Ammon's horn (tissue), 1 donor: ENCODE measurements around the gene ERH.
"Not testable (repeated sequence)": the region's sequence is repeated elsewhere in the genome, so short reads cannot be mapped to it uniquely, and the experiment has no call there.

ENCODE experiments used
- DNase-seq: peaks from one replicate; pipeline ENCODE4 v3.0.0-alpha.2; 2016; ENCODE audit warnings: low spot score

Gene ERH

GRCh38 chr14:69395929-69396328 is 2.2 kb downstream of the ERH start:
- no peak for DNase-seq

DNA sequence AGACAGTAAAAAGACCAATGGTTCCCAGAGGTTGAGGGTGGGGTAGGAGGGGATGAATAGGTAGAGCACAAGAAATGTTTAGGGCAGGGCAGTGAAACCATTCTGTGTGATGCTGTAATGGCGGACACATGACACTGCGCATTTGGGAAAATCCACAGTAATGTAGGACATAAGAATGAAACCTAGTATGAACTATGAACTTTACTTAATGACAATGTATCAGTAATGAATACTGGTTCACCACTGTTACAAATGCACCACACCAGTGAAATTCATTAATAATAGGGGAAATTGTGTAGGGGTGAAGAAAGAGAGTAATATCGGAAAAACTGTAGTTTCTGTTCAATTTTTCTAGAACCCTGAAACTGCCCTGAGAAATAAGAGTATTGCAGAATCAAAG is 5.6 kb downstream of the ERH start:
- no peak for DNase-seq

DNA sequence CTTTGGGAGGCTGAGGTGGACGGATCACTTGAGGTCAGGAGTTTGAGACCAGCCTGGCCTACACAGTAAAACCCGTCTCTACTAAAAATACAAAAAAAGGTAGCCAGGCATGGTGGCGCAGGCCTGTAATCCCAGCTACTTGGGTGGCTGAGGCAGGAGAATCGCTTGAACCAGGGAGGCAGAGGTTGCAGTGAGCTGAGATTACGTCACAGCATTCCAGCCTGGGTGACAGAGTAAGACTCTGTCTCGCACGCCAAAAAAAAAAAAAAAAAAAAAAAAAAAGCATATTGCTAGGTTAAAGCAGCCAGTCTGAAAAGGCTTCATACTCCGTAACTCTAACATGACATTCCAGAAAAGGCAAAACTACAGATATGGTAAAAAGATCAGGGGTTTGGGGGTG is 6.7 kb downstream of the ERH start:
- DNase-seq = not testable (repeated sequence)

GRCh38 chr14:69387311-69387710 is 10.8 kb downstream of the ERH start:
- DNase-seq = no peak

DNA sequence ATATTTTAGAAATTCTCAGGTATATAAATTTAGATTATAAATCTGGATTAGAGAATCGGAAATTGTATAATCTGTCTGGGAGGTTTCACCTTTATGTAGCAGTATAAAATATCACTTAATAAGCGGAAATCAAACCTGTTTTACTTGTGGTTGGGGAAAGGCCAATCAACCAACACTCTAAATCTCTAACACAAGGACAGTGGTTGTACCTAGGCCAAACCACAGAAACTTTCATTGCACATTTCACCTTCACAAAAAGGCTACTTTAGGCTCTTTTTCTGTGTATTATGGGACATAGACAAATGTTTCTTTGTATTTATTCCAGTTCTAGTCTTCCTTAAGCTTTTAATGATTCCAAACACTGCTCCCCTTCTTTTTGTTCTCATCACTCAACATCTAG is 19.8 kb downstream of the ERH start:
- no peak for DNase-seq

GRCh38 chr14:69376439-69376838 is 21.7 kb downstream of the ERH start:
- no peak for DNase-seq

DNA sequence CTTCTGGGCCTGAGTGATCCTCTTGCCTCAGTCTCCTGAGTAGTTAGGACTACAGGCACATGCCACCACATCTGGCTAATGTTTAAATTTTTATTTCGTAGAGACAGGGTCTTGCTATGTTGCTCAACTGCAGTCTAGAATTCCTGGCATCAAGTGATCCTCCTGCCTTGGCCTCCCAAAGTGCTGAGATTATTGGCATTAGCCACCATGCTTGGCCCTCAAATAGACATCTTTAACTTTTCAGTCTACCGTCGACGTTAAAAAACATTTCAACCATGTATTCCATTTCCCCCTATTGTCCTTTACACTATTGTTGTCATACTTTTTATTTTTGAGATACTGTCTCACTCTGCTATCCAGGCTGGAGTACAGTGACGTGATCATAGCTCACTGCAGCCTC is 22.4 kb downstream of the ERH start:
- no peak for DNase-seq

DNA sequence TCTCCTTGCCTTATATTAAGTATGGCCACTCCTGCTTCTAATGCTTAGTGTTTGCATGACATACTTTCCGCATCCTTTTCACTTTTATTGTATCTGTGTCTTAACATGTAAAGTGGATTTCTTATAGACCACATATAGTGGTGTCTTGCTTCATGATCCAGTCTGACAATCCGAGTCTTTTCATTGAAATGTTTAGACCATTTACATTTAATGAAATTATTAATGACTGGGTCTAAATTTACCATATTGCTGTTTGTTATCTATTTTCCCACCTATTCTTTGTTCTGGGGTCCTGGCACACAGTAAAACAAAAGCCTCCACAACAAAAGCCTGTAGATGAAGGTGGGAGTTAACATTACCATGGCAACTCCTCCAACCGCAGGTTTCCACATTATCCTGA is 22.9 kb downstream of the ERH start:
- DNase-seq = no peak

DNA sequence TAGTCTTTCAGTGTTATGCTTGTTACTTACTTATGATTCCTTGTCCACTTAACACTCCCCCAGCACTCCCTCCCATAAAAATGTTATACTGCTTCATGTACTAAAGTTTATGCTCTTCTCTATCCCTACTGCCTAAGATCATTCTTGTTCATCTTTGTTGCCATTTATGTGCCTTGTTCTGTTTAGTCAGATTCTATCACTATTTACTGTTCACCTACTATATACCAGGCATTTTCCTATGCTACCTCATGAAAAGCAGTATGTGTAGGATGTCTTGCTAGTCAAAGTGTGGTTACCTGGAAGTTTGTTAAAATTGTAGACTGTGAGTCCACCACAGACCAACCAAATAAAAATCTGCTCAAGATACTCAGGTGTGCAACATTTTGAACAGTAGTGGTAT is 23.9 kb downstream of the ERH start:
- no peak for DNase-seq

DNA sequence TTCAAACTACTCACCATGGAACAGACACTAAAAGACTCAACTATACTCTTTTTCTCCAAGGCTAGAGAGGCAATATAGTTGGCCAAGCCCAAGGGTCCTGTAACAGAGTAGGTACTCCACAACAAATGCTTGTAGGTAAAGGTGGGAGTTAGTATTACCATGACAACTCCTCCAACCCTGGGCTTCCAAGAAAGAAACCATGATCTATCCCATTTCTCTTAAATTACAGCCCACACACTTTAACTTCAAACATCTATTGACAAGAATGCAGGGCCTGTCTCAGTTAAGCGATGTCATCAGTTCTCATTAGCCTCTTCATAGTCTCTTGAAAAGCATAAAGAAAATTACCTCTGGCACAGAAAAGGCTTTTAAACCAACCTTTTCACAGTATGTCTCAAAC is 25.0 kb downstream of the ERH start:
- DNase-seq = no peak

DNA sequence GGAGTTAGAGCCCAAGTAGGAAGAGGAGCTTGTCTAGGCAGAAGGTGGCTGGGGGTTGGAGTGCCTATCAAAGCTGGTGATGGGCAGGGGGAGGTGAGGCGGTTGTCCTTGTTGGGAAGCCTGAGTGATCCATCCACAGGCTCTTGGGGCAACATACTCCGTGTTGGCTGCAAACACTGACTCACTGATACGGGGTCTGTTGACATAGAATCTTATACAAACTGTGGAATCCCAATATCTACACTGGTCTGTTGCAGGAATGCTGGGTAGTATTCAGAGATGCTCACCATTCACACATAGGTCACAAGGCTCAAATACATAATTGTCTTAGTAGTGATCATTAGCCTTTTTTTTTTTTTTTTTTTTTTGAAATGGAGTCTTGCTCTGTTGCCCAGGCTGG is 26.0 kb downstream of the ERH start:
- DNase-seq = no peak

DNA sequence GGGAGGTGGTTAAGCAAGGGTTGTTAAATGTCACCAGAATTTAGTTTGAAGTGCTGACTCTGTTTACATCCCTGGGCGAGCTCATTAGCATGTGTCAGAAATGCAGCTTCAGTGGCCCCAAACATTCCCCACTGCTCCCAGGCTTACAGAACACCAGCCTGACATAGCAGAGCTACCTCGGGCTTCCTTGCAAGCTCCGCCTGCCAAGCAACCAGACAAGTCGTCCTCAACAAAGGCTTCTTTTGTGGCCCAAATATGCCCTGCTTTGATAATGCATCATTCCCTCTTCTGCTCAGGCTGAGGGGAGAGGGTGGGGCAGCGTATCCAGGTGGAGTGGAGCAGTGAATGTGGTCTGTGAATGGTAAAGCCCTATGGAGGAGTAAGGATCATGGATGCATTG is 28.0 kb downstream of the ERH start:
- no peak for DNase-seq

DNA sequence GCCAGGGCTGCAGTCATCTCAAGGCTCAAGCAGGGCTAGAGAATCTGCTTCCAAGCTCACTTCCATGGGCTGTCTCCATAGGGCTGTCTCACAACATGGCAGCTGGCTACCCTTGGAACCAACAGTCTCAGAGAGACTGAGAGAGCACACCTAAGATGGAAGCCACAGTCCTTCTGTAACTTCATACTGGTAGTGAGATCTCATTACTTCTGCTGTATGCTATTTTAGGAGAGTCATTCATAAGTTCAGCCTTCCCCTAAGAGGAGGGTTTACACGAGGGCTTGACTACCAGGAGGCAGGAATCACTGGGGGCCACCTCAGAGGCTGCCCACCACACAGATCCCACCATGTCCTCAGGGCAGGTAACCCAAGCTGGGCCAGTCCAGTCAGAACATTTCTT is 29.7 kb downstream of the ERH start:
- no peak for DNase-seq

GRCh38 chr14:69366761-69367160 is 31.3 kb downstream of the ERH start:
- DNase-seq = no peak

GRCh38 chr14:69366069-69366468 is 32.0 kb downstream of the ERH start:
- no peak for DNase-seq

DNA sequence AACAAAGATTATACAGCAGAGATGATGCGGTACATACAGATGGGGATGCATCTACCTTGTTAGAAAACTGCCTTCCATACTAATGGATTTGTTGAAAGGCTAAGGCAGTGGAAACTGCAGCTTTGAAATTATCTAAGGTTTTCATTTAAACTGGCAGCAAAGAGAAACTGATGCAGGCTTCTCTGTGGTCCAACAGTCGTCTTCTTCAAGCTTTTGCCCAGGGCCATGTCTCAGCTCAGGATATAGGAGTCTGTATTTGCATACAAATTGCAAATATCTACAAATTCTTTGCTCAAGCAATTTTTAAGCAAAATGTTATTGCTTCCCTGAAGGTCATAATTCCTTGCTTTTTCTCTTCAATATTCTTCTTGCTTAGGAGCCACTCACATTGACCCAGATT is 33.7 kb downstream of the ERH start:
- DNase-seq = no peak

DNA sequence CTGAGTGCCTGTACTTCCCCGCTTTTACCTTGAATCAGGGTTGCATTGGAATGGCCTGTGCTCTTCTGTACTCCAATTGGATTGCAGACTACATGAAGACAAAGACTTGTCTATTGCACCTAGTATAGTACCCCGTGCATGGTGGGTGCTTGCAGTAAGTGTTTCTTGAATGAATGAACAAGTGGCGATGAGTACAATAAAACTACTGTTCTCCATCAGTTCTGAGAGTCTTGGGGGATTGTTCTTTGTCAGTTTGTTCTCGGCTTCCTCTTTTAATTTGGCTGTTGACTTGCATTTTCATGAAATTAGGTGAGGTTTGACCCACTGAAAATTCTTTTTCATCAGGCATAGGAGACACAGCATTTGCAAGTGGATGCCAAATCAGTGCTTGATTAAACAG is 34.1 kb downstream of the ERH start:
- no peak for DNase-seq

- peak; percentile 79 for DNase-seq
Observed at GRCh38 chr14:69363055-69363454, 35.0 kb downstream of the ERH start.

- DNase-seq = no peak
Observed at GRCh38 chr14:69360438-69361108, 37.5 kb downstream of the ERH start.

- DNase-seq = no peak
Observed at GRCh38 chr14:69358966-69359365, 39.1 kb downstream of the ERH start.

- DNase-seq = no peak
Observed at GRCh38 chr14:69358233-69358963, 39.7 kb downstream of the ERH start.

DNA sequence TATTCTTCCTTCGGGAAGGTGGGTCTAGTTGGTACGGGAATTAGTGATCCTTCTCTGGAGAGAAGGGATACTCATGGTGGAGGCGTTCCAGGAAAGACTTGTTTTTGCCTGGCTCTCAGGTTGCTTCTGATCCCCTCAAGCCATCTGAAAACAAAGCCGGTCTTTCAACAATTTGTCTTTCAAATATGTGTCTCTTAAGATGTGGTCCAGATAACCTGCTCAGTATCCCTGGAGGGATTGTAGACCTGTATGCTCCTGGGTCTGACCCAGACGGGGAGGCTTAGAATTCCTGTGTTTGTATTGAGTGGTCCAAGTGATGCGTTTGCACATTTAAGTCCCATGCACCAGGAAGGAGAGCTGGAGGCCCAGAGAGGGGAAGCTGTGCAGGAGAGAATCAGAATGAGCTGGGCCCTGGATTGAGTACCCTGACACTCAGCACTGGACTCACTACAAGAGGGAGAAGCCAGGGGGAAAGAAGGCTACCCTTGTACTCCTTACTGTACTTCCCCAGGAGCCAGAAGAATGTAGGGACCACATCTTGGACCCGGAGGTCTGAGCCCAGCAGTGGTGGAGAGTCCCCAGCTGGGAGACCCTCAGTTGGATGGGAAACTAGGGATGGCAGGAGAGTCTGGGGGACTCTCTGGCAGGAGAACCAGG is 40.4 kb downstream of the ERH start:
- DNase-seq = no peak

- DNase-seq = no peak
Observed at GRCh38 chr14:69356903-69357543, 41.1 kb downstream of the ERH start.
